ENCODE data around the gene NOP16.

The NOP16 gene

GRCh38 chr5:176400382-176401156, 12.2 kb upstream of the NOP16 start:
- Histone ChIP-seq H3K4me3 (ENCODE audit: low read length in 2 of 2) (peak overlapping the region in 1 of 2 donors; percentile 4), H3K36me3 (ENCODE audit: control insufficient read depth in 2 of 2, insufficient read depth in 2 of 2, low read length in 2 of 2) (peaks cover 15 to 18% of the 10 kb centered on the region in 2 donors), H3K9ac (ENCODE audit: low read depth in 1 of 2, low read length in 2 of 2) (peak overlapping the region; percentile 52 to 65), H3K27me3 (ENCODE audit: control insufficient read depth in 2 of 2, insufficient read depth in 2 of 2, low read length in 2 of 2) (no peaks in the 10 kb centered on the region), H3K4me1 (ENCODE audit: control insufficient read depth in 2 of 2, insufficient read depth in 2 of 2, low read length in 2 of 2) (peaks cover 34 to 51% of the 10 kb centered on the region in 2 donors), H3K9me3 (ENCODE audit: control insufficient read depth in 2 of 2, low read length in 2 of 2) (no peaks in the 10 kb centered on the region), H3K27ac (ENCODE audit: low read depth in 2 of 2, low read length in 2 of 2) (peak overlapping the region; percentile 86 to 91)

DNA sequence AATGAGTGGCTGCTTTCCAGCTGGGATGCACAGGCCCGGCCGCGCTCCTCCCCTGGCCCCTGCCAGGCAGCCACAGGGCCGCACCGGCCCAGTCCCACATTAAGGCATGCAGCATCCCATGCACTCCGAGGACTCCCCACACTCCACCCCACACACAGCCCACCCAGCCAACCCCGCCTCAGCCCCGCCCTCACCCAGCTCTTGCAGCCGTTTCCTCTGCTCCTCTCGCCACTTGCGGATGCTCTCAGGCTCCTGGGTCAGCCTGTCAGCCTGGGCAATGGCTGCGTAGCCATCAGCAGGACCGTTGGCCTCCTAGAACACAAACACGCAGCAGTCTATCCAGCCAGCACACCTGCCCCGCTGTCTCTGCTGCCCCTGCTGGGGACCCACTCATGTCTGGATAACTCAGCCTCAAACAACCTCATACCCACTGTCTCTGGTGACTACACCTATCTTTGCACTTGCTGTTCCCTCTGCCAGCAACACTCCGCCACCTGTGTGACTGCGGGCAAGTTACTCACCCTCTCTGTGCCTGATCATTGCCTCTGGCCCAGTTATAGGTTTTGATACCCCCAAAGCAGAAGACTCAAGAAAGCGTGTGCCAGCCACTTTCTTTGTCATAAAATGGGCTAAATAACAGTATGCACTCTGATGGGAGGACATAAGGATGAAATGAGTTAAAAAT, 9.5 kb upstream of the NOP16 start:
- no peaks in the 10 kb centered on the region for H3K9me3 ChIP-seq (ENCODE audit: control insufficient read depth in 2 of 2, low read length in 2 of 2)
- H3K27ac ChIP-seq (ENCODE audit: low read depth in 2 of 2, low read length in 2 of 2): no peak overlapping the region
- H3K4me3 ChIP-seq (ENCODE audit: low read length in 2 of 2): no peak overlapping the region
- no peaks in the 10 kb centered on the region for H3K27me3 ChIP-seq (ENCODE audit: control insufficient read depth in 2 of 2, insufficient read depth in 2 of 2, low read length in 2 of 2)
- H3K9ac ChIP-seq (ENCODE audit: low read depth in 1 of 2, low read length in 2 of 2): no peak overlapping the region
- peaks cover 20 to 27% of the 10 kb centered on the region in 2 donors for H3K4me1 ChIP-seq (ENCODE audit: control insufficient read depth in 2 of 2, insufficient read depth in 2 of 2, low read length in 2 of 2)
- H3K36me3 ChIP-seq (ENCODE audit: control insufficient read depth in 2 of 2, insufficient read depth in 2 of 2, low read length in 2 of 2): peaks cover 33 to 34% of the 10 kb centered on the region in 2 donors

- no peaks in the 10 kb centered on the region for H3K27me3 ChIP-seq (ENCODE audit: control insufficient read depth in 2 of 2, insufficient read depth in 2 of 2, low read length in 2 of 2)
- peaks cover 11 to 14% of the 10 kb centered on the region in 2 donors for H3K4me1 ChIP-seq (ENCODE audit: control insufficient read depth in 2 of 2, insufficient read depth in 2 of 2, low read length in 2 of 2)
- no peak overlapping the region for H3K4me3 ChIP-seq (ENCODE audit: low read length in 2 of 2)
- H3K27ac ChIP-seq (ENCODE audit: low read depth in 2 of 2, low read length in 2 of 2): no peak overlapping the region
- H3K9ac ChIP-seq (ENCODE audit: low read depth in 1 of 2, low read length in 2 of 2): no peak overlapping the region
- H3K9me3 ChIP-seq (ENCODE audit: control insufficient read depth in 2 of 2, low read length in 2 of 2): no peaks in the 10 kb centered on the region
- peaks cover 42 to 48% of the 10 kb centered on the region in 2 donors for H3K36me3 ChIP-seq (ENCODE audit: control insufficient read depth in 2 of 2, insufficient read depth in 2 of 2, low read length in 2 of 2)
Measured at GRCh38 chr5:176396330-176396729, 7.9 kb upstream of the NOP16 start.

GRCh38 chr5:176394881-176395675, 6.7 kb upstream of the NOP16 start:
- Histone ChIP-seq H3K9ac (ENCODE audit: low read depth in 1 of 2, low read length in 2 of 2) (no peak overlapping the region), H3K27ac (ENCODE audit: low read depth in 2 of 2, low read length in 2 of 2) (no peak overlapping the region), H3K27me3 (ENCODE audit: control insufficient read depth in 2 of 2, insufficient read depth in 2 of 2, low read length in 2 of 2) (no peaks in the 10 kb centered on the region), H3K36me3 (ENCODE audit: control insufficient read depth in 2 of 2, insufficient read depth in 2 of 2, low read length in 2 of 2) (peaks cover 48 to 55% of the 10 kb centered on the region in 2 donors), H3K9me3 (ENCODE audit: control insufficient read depth in 2 of 2, low read length in 2 of 2) (no peaks in the 10 kb centered on the region), H3K4me3 (ENCODE audit: low read length in 2 of 2) (no peak overlapping the region), H3K4me1 (ENCODE audit: control insufficient read depth in 2 of 2, insufficient read depth in 2 of 2, low read length in 2 of 2) (peaks cover 0 to 1% of the 10 kb centered on the region in 2 donors)

- H3K36me3 ChIP-seq (ENCODE audit: control insufficient read depth in 2 of 2, insufficient read depth in 2 of 2, low read length in 2 of 2): peaks cover 48 to 54% of the 10 kb centered on the region in 2 donors
- H3K4me1 ChIP-seq (ENCODE audit: control insufficient read depth in 2 of 2, insufficient read depth in 2 of 2, low read length in 2 of 2): peaks cover 4 to 7% of the 10 kb centered on the region in 2 donors
Measured at GRCh38 chr5:176394096-176394495, 5.7 kb upstream of the NOP16 start.

DNA sequence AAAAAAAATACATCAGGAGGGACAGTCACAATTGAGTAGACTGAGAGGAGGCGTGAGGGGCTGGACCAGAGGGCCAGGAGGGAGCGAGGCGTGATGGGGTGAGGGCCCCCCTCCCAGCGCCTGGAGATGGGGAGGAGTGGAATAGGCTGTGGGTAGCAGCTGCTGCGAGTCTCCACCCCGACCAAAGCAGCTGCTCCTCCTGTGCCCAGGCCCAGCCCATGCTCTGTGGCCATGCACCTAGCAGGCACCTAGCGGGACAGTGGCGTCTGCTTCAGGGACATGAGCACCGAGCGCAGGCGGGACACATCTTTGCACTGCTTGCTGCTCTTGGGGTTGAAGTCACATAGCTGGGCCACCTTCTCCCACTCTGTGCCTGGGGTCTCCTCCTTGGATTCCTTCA, 4.1 kb upstream of the NOP16 start:
- no peaks in the 10 kb centered on the region for H3K27me3 ChIP-seq (ENCODE audit: control insufficient read depth in 2 of 2, insufficient read depth in 2 of 2, low read length in 2 of 2)
- no peaks in the 10 kb centered on the region for H3K9me3 ChIP-seq (ENCODE audit: control insufficient read depth in 2 of 2, low read length in 2 of 2)
- H3K27ac ChIP-seq (ENCODE audit: low read depth in 2 of 2, low read length in 2 of 2): no peak overlapping the region
- H3K9ac ChIP-seq (ENCODE audit: low read depth in 1 of 2, low read length in 2 of 2): no peak overlapping the region
- peaks cover 11 to 14% of the 10 kb centered on the region in 2 donors for H3K4me1 ChIP-seq (ENCODE audit: control insufficient read depth in 2 of 2, insufficient read depth in 2 of 2, low read length in 2 of 2)
- H3K4me3 ChIP-seq (ENCODE audit: low read length in 2 of 2): no peak overlapping the region
- H3K36me3 ChIP-seq (ENCODE audit: control insufficient read depth in 2 of 2, insufficient read depth in 2 of 2, low read length in 2 of 2): peaks cover 45 to 47% of the 10 kb centered on the region in 2 donors

More at GRCh38 chr5:176394096-176394495, 5.7 kb upstream of the NOP16 start:
- H3K27me3 ChIP-seq (ENCODE audit: control insufficient read depth in 2 of 2, insufficient read depth in 2 of 2, low read length in 2 of 2): no peaks in the 10 kb centered on the region
- H3K9ac ChIP-seq (ENCODE audit: low read depth in 1 of 2, low read length in 2 of 2): no peak overlapping the region
- H3K27ac ChIP-seq (ENCODE audit: low read depth in 2 of 2, low read length in 2 of 2): no peak overlapping the region
- H3K9me3 ChIP-seq (ENCODE audit: control insufficient read depth in 2 of 2, low read length in 2 of 2): no peaks in the 10 kb centered on the region
- H3K4me3 ChIP-seq (ENCODE audit: low read length in 2 of 2): no peak overlapping the region

DNA sequence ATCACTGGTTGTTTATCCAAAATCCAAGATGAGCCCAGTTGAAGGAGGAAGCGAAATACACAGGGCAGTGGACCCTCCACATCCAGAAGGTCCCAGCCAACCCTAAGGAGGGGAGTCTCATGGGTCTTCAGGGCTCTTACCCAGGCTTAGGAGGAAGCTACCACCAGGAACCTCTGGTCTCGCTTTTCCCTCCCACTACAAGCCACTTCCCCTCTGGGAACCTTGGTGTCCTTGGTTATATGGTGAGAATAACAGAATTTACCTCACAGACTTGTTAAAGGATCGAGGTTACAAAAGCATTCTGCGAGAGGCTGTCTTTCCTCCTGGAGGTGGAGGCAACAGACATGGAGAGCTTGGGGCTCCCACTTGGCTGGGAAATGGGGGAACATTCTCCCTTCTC, 3.6 kb upstream of the NOP16 start:
- Histone ChIP-seq H3K27ac (ENCODE audit: low read depth in 2 of 2, low read length in 2 of 2) (peak overlapping the region in 1 of 2 donors; percentile 26), H3K4me1 (ENCODE audit: control insufficient read depth in 2 of 2, insufficient read depth in 2 of 2, low read length in 2 of 2) (peaks cover 14 to 17% of the 10 kb centered on the region in 2 donors), H3K9me3 (ENCODE audit: control insufficient read depth in 2 of 2, low read length in 2 of 2) (no peaks in the 10 kb centered on the region), H3K9ac (ENCODE audit: low read depth in 1 of 2, low read length in 2 of 2) (no peak overlapping the region), H3K36me3 (ENCODE audit: control insufficient read depth in 2 of 2, insufficient read depth in 2 of 2, low read length in 2 of 2) (peaks cover 43 to 47% of the 10 kb centered on the region in 2 donors), H3K27me3 (ENCODE audit: control insufficient read depth in 2 of 2, insufficient read depth in 2 of 2, low read length in 2 of 2) (no peaks in the 10 kb centered on the region), H3K4me3 (ENCODE audit: low read length in 2 of 2) (no peak overlapping the region)

DNA sequence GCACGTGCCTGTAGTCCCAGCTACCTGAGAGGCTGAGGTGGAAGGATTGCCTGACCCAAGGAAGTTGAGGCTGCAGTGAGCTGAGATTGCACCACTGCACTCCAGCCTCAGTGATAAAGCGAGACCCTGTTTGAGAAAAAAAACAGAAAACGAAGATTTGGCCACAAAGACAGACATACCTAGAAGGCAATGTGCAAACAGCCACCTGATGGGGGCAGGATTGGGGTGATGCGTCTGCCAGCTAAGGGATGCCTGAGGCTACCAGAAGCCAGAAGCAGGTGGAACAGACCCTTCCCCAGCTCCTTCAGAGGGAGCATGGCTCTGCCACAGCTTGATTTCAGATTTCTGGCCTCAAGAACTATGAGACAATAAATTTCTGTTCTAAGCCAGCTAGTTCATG, 3.1 kb upstream of the NOP16 start:
- Histone ChIP-seq H3K9me3 (ENCODE audit: control insufficient read depth in 2 of 2, low read length in 2 of 2) (no peaks in the 10 kb centered on the region), H3K4me1 (ENCODE audit: control insufficient read depth in 2 of 2, insufficient read depth in 2 of 2, low read length in 2 of 2) (peaks cover 14 to 21% of the 10 kb centered on the region in 2 donors), H3K27me3 (ENCODE audit: control insufficient read depth in 2 of 2, insufficient read depth in 2 of 2, low read length in 2 of 2) (no peaks in the 10 kb centered on the region), H3K27ac (ENCODE audit: low read depth in 2 of 2, low read length in 2 of 2) (peak overlapping the region in 1 of 2 donors; percentile 26), H3K36me3 (ENCODE audit: control insufficient read depth in 2 of 2, insufficient read depth in 2 of 2, low read length in 2 of 2) (peaks cover 37 to 44% of the 10 kb centered on the region in 2 donors), H3K9ac (ENCODE audit: low read depth in 1 of 2, low read length in 2 of 2) (no peak overlapping the region), H3K4me3 (ENCODE audit: low read length in 2 of 2) (no peak overlapping the region)

DNA sequence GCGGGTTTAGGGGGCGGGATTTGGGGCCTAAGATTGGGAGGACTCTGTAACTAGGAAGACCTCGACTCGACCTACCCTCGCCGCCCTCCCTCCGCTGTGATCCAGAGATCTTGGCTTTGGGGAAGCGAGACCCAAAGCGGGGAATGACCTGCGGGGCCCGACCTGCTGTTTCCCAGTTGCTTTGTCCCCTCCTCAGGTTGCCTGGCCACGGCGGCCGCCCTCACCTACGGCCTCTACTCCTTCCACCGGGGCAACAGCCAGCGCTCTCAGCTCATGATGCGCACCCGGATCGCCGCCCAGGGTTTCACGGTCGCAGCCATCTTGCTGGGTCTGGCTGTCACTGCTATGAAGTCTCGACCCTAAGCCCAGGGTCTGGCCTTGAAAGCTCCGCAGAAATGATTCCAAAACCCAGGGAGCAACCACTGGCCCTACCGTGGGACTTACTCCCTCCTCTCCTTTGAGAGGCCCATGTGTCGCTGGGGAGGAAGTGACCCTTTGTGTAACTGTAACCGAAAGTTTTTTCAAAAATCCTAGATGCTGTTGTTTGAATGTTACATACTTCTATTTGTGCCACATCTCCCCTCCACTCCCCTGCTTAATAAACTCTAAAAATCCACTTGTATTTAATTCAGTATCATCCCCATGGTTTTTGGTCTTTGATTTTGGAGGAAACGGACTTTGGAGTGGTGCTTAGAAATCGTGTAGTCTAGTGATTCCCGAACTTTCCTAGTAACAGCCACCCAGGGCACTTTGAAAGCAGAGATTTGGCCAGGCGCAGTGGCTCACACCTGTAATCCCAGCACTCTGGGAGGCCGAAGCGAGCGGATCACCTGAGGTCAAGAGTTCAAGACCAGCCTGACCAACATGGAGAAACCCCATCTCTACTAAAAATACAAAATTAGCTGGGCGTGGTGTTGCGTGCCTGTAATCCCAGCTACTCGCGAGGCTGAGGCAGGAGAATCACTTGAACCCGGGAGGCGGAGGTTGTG, 1.0 kb upstream of the NOP16 start:
- H3K4me3 ChIP-seq (ENCODE audit: low read length in 2 of 2): peak overlapping the region; percentile 85 to 99
- H3K27ac ChIP-seq (ENCODE audit: low read depth in 2 of 2, low read length in 2 of 2): peak overlapping the region; percentile 97 to 99
- no peaks in the 10 kb centered on the region for H3K9me3 ChIP-seq (ENCODE audit: control insufficient read depth in 2 of 2, low read length in 2 of 2)
- H3K9ac ChIP-seq (ENCODE audit: low read depth in 1 of 2, low read length in 2 of 2): peak overlapping the region; percentile 95
- H3K36me3 ChIP-seq (ENCODE audit: control insufficient read depth in 2 of 2, insufficient read depth in 2 of 2, low read length in 2 of 2): peaks cover 36 to 39% of the 10 kb centered on the region in 2 donors
- H3K4me1 ChIP-seq (ENCODE audit: control insufficient read depth in 2 of 2, insufficient read depth in 2 of 2, low read length in 2 of 2): peaks cover 14 to 22% of the 10 kb centered on the region in 2 donors
- no peaks in the 10 kb centered on the region for H3K27me3 ChIP-seq (ENCODE audit: control insufficient read depth in 2 of 2, insufficient read depth in 2 of 2, low read length in 2 of 2)
